Measurements from ENCODE around the gene PLD4. TPM values are rescaled to one million over a fixed set of nuclear protein-coding genes. Genes with fewer than 3 reads are reported as not detected.

Gene PLD4
- total and polyA plus RNA-seq, 9 of the 15 experiments (the other 6 are each of a cell fraction or from before 2014, with no cell fraction given), result 0.18 to 0.24 TPM; not detected in 7

- H3K36me3 ChIP-seq (ENCODE audit: control insufficient read depth, insufficient read depth, low read length), result no peaks in the 10 kb centered on the region
- no peaks in the 10 kb centered on the region for H3K79me2 ChIP-seq (ENCODE audit: control insufficient read depth, insufficient read depth, low read length)
- H3K9me1 ChIP-seq (ENCODE audit: control insufficient read depth, insufficient read depth, low read length), result no peaks in the 10 kb centered on the region
- BruUV-seq (replicated peaks), result no TSS peak
- 8% methylated on average over 4 of the region's 13 CpGs for WGBS (ENCODE audit: insufficient coverage, low coverage, missing lambda C conversion rate)
- in situ Hi-C loops (cut with MboI) (no loop called here), intact Hi-C loops (cut with micrococcal nuclease) (no loop called here)
- no peak for DNase-seq (ENCODE audit: extremely low read depth in 1 of 4, low spot score in 3 of 4)
- ChIA-PET CTCF (ENCODE audit: low intra/inter-chr PET ratio) (no interaction called here), POLR2A (no interaction called here)
- peaks cover 5 to 45% of the 10 kb centered on the region in 2 experiments; a peak in 3 of 5 replicates for H3K27me3 ChIP-seq (ENCODE audit: control insufficient read depth in 2 of 2, insufficient read depth in 2 of 2, low read length in 2 of 2)
- H3K4me1 ChIP-seq (replicated peaks in 1 of 2; ENCODE audit: control insufficient read depth in 2 of 2, insufficient read depth in 2 of 2, low read length in 2 of 2), result peaks cover 0 to 34% of the 10 kb centered on the region in 2 experiments; a peak in 3 of 5 replicates
- no peaks in the 10 kb centered on the region for H3K9me3 ChIP-seq (replicated peaks; ENCODE audit: control insufficient read depth, insufficient read depth, low read depth, low read length)
- ATAC-seq, result no peak
- peaks cover 6% of the 10 kb centered on the region; the same call in 1 of the 2 replicates for H4K20me1 ChIP-seq (replicated peaks; ENCODE audit: control insufficient read depth, insufficient read depth, low read length)
- H2AFZ ChIP-seq (ENCODE audit: low read depth, low read length), result no peak overlapping the region
- no peak overlapping the region for H3K4me3 ChIP-seq
- H3K4me2 ChIP-seq (ENCODE audit: insufficient read depth, low read length), result no peak overlapping the region
- no peak for FAIRE-seq
- no peak overlapping the region for H3K9ac ChIP-seq (ENCODE audit: insufficient read depth in 1 of 2, low read depth in 2 of 2, low read length in 2 of 2)
- no peak overlapping the region for H3K27ac ChIP-seq (ENCODE audit: extremely low read depth, low read depth, low read length)
- no peak for TF ChIP-seq CREB1 (IDR thresholded peaks at IDR 0.05)
- TF ChIP-seq CREB1 (CRISPR knock-in tag; IDR thresholded peaks at IDR 0.05), result no peak
- no peak for TF ChIP-seq THRAP3 (IDR thresholded peaks at IDR 0.05; ENCODE audit: borderline replicate concordance)
- no peak for TF ChIP-seq ZFP30 (CRISPR knock-in tag; IDR thresholded peaks at IDR 0.05; ENCODE audit: borderline replicate concordance)
- no peak for TF ChIP-seq TAL1 (IDR thresholded peaks at IDR 0.05)
- no peak for TF ChIP-seq ZNF232 (CRISPR knock-in tag; IDR thresholded peaks at IDR 0.05)
- TF ChIP-seq NCOA4 (IDR thresholded peaks at IDR 0.05; ENCODE audit: partially characterized antibody), result no peak
- no peak for TF ChIP-seq ARID3A (IDR thresholded peaks at IDR 0.05; ENCODE audit: borderline replicate concordance, low read depth, low read length)
- TF ChIP-seq PRDM10 (IDR thresholded peaks at IDR 0.05; ENCODE audit: partially characterized antibody), result no peak
- no peak for TF ChIP-seq ZBTB1 (CRISPR knock-in tag; IDR thresholded peaks at IDR 0.05; ENCODE audit: borderline replicate concordance, low read depth)
- no peak for TF ChIP-seq ELK3 (CRISPR knock-in tag; IDR thresholded peaks at IDR 0.05)
- no peak for TF ChIP-seq TEAD2 (tag; IDR thresholded peaks at IDR 0.05)
Measured at GRCh38 chr14:104965561-104966231, 41.0 kb downstream of the PLD4 start.
